Activated CD4-positive, alpha-beta T cell treated with anti-CD3 and anti-CD28 coated beads, Interleukin-2, amount 50 U/mL, for 1 hour (primary cell): ENCODE measurements around the gene LCN10.

Experiments
- DNase-seq: peaks from one replicate; pipeline ENCODE4 v3.0.0-alpha.2; 2020

LCN10 gene

GRCh38 chr9:136754059-136754572 lies 11.4 kb upstream of the LCN10 start:
- DNase-seq, result no peak

- no peak for DNase-seq
Observed at GRCh38 chr9:136753371-136754058, 10.8 kb upstream of the LCN10 start.

GRCh38 chr9:136751814-136752213 lies 9.1 kb upstream of the LCN10 start:
- no peak for DNase-seq

GRCh38 chr9:136751244-136751643 lies 8.5 kb upstream of the LCN10 start:
- DNase-seq, result no peak

GRCh38 chr9:136750526-136750925 lies 7.8 kb upstream of the LCN10 start:
- DNase-seq, result no peak

DNA sequence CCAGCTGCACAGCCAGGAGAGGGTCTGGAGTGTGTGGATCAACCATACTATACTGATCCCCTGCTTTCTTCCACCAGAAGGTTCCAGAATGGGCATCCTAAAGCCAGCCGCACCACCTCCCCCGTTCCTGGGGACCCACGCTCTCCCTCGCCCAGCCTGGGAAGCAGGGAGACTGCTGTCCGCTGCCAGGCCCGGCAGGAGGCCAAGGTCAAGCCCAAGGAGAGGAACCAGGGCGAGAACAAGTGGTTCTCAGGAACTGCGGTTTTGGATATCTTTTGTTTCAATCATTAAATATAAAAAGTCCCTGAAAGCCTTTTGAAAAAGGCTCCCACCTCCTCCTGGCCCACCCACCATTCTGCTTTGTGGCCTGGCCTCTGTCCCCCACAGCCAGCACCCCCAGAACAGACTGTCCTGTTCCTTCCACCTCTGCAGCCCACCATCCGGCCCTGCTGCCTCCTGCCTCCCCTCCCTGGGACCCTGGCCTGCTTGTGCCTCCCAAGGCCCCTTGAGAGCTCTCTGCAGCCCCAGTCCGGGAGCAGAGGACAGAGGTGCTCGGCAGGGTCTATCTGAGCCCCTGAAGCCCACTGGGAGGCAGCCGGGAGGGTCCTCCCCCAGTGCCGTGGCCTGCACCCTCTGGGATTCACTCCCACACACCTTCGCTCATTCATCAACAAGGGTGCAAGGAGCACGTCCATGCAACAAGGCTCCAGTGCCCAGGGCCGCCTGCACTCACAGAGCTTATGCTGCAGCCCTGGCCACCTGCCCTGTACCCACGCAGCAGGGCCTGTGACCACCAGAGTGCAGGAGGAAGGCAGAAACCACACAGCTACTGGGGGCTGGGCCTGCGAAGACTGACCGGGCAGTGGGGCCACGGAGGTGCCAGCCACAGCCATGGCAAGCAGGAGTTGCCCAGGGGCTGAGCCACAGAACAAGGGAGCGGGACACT lies 6.2 kb upstream of the LCN10 start:
- no peak for DNase-seq

- no peak for DNase-seq
Observed at GRCh38 chr9:136748201-136748600, 5.5 kb upstream of the LCN10 start, which contains the start of gene LCN6. LCN6 (minus strand) TSS chr9:136748525; CDS start chr9:136748483, 42 bp downstream.

DNA sequence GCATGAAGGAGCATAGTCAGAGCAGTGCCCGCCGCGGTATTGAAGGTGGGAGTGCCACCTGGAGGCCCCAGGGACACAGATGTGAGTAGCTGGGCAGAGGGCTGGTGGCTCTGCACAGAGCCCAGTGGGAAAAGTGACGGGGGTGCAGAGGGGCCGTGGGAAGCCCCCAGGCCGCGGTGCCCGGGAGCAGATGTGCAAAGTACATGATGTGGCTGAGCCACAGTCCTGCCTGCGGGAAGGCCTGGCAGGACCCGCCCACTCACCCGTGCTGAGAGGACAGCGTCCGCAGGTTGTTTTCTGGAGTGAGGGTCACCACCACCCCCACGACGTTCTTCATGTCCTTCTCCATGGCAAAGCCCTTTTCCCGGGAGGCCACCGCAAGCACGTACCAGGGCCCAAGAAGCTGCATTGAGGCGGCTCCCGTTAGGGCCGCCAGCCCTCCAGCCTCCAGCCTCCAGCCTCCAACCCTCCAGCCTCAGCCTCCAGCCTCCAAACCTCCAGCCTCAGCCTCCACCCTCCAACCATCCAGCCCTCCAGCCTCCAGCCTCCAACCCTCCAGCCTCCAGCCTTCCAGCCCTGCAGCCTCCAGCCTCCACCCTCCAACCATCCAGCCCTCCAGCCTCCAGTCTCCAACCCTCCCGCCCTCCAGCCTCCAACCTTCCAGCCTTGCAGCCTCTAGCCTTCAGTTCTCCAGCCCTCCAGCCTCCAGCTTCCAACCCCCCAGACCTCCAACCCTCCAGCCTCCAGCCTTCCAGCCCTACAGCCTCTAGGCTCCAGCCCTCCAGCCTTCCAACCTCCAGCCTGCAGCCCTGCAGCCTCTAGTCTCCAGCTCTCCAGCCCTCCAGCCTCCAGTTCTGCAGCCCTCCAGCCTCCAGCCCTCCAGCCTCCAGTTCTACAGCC lies 4.7 kb upstream of the LCN10 start:
- no peak for DNase-seq

DNA sequence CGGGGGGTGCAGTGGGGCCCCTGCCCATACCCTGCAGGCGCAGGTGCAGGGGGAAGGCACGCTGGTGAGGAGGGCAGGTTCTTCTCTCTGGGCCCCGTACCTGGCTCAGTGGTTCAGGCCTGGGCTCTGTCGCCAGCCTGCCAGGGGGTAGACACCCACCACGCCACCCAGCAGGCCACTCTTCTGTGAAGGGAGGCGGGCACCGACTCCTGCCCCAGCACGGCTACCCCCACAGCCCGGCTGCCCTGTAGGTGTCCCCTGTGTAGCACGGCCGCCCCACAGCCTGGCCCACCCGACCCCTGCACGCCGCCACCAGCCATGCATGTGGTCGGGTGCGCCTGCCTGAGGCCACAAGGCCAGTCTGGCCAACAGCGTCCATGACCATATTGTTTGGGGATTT lies 3.9 kb upstream of the LCN10 start:
- DNase-seq, result no peak

DNA sequence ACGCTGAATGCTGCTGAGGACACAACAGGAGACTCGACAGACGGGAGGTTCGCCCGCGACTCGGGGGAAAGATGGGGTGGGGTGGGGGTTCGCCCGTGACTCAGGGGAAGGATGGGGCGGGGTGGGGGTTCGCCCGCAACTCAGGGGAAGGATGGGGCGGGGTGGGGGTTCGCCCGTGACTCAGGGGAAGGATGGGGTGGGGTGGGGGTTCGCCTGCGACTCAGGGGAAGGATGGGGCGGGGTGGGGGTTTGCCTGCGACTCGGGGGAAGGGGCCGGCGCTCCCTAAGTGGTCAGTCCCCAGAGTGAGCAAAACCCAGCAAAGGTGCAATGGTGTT lies 3.4 kb upstream of the LCN10 start:
- no peak for DNase-seq

DNA sequence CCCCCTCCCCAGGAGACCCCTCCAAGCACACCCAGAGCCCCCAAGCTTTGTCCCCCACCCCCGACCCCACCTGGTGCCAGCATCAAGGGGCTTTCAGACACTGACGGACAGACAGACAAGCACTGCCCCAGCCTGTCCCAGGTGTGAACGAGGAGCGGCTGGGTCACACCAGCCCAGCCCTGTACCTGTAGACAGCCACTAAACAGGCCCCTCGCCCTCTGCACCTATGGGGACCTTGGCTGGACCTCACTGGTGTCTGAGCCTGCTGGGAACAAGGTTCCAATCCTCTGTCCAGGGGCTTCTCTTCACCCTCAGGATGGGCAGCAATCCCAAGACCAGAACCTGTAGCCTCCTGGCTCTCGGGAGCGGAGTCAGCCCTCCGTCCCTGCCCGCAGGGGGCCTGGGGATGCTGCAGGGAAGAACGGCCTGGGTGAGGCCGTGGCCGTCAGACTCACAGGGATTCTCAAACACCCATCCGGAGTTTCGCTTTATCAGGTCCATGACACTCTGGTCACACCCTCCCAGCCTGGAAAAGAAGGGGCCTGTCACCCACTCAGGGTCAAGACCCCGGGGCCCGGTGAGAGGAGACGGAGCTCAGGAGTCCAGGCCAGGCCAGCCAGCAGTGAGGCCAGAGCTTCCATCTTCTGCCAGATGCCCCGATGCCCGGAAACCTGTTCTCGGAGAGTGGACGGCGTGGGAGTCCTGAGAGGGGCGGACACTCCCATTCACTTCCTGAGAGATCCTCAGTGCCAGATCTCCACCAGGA lies 2.8 kb upstream of the LCN10 start:
- DNase-seq, result no peak

DNA sequence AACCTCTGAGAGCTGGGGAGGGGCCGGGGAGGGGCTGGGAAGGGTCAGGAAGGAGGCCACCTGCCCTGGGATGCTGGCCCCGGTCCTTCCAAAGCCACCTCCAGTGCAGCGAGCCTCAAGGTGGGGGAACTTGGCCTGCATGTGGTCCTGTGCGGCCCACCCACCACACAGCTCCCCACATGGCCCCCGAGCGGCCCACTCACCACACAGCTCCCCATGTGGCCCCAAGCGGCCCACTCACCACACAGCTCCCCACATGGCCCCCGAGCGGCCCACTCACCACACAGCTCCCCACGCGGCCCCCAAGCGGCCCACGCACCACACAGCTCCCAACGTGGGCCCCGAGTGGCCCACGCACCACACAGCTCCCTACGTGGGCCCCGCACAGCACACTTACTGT lies 2.0 kb upstream of the LCN10 start:
- DNase-seq, result no peak

DNA sequence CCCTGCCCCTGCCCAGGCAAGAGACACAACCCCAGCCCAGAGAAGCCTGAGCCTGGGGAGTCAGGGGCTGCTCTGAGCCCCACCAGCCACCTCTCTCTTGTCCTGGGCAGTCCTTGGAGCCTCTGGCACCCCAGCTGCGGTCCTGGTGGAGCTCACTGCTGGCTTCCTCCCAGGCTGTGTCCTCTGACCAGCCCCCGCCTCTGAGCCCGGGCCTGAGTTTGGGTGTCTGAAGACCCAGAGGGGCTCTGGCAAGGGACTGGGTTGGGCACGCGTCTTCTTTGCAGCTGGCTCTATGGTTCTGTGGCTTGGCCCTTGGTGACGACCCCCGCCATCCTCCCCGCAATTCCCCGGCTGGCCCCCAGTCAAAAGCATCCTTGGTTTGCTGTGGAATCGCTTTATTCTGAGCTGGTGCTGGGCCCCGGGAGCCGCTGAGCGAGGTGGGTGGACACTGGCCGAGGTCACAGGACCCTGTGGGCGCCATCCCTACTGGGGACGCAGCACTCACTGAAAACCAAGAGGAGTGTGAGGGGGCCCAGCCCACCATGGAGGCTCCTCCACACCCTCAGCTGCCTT lies 985 bp upstream of the LCN10 start:
- no peak for DNase-seq

DNA sequence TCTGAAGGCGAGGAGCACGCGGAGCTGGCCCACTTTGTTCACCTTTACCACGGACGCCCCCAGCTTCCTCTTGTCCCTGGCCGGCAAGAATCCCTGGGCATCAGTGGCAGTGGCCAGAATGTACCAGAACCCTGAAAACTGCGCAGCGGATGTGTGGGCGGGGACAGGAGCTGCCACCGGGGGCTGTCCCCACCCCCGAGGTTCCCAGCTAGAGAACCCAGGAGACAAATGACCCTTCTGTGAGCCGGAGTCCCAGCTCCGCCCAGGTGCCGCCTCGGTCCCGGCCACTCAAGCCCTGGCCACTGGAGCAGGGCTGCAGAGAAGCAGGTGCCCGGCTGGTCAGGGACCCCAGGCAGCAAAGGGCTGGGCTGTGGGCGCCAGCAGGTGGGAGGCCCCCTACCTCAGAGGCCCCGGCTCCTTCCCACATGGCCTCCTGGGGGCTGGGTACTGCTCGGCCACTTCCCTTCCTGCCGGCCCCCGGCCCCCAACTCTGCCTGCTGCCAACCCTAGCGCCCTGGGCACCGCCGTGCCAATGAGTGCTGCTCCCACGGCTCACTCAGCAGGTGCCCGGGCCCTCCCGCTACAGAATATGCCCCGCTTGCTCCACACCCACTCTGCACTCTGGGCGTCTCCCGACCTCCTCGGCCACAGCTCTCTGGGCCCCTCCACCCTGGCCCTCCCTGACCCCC lies 713 bp downstream of the LCN10 start:
- no peak for DNase-seq

DNA sequence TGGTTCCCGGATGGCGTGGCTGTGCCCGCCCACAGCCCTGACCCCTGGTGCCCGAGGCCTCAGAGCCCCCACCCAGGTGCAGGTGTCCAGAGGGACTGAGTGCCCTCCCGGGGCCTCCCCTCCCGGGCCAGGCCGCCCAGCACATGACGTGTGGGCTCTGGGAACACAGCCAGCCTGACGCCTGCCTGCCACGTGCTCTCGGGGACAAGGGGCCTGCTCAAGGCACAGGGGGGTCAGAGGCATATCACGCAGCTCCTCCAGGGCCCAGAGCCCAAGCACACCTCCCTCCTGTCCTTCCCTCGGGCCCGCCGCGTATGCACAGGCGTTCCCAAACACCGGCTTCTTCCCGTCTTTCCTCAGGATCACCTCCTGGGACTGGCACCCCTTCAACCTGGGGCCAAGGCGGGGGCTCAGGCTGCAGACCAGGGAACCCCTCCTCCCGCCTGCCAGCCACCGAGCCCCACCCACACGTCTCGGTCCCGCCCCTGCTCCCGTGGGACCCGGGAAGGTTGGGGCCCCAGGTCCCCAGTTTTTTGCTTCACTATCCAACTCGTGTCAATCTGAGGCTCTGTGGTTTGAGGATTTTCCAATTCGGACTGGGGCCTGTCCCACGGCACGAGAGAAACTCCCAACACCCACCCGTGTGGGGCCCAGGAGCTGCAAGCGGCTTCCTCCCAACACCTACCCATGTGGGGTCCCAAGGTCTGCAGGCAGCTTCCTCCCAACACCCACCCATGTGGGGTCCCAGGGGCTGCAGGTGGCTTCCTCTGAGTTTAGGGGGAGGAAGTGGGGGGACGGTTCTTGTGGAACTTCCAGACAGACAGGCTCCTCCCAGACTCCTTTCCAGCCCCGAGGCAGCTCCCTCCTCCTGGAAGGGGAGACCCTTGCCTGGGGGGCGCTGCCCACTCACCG lies 1.5 kb downstream of the LCN10 start:
- DNase-seq, result no peak

GRCh38 chr9:136740491-136740890 lies 2.2 kb downstream of the LCN10 start:
- no peak for DNase-seq

DNA sequence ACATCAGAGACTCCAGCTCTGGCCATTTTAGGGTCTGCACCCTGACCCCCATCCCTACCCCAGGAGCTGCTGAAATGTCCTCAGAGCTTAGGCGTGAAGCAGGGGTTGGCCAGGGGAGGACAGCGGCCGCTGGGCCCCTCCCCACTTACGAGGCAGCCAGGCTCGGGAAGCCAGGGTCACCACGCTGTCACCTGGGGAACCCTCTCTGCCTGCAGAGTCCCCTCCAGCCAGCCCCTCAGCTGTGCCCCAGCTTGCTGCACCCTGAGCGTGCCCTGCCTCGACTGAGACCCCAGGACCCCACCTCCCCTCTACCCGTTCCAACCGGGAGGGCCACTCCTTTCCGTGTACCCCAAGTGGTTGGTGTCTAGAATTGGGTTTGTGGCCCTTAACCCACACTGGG lies 2.7 kb downstream of the LCN10 start:
- no peak for DNase-seq

- no peak for DNase-seq
Observed at GRCh38 chr9:136739509-136739908, 3.2 kb downstream of the LCN10 start.

GRCh38 chr9:136738960-136739359 lies 3.8 kb downstream of the LCN10 start:
- no peak for DNase-seq
